ENCODE results near the gene RNASE8.

Gene RNASE8

DNA sequence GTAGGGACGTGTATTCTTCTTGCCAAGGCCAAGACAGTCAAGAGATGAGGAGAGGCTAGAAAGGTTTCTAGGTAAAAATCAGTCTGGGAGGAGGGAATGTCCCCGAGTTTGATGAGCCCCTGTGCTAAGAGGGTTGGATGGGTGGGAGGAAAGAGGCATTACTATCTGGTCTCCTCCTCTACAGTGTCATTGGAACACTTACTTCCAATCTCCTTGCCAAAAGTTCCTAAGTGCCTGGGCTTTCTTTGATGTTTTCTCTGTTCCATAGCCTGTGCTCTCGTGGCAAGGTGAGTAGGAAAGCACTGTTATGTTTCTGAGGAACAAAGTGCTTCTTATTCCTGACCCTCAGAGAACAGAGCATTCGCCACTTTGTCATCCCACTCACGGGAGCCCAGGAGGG lies 22.9 kb upstream of the RNASE8 start, which contains the start of gene RNASE13:
Gene RNASE13, minus strand, starts transcription at position 101 of the 400 bp plus-strand sequence. CDS start 519 bp downstream, outside the sequence.
- TF ChIP-seq, protein P1, sequence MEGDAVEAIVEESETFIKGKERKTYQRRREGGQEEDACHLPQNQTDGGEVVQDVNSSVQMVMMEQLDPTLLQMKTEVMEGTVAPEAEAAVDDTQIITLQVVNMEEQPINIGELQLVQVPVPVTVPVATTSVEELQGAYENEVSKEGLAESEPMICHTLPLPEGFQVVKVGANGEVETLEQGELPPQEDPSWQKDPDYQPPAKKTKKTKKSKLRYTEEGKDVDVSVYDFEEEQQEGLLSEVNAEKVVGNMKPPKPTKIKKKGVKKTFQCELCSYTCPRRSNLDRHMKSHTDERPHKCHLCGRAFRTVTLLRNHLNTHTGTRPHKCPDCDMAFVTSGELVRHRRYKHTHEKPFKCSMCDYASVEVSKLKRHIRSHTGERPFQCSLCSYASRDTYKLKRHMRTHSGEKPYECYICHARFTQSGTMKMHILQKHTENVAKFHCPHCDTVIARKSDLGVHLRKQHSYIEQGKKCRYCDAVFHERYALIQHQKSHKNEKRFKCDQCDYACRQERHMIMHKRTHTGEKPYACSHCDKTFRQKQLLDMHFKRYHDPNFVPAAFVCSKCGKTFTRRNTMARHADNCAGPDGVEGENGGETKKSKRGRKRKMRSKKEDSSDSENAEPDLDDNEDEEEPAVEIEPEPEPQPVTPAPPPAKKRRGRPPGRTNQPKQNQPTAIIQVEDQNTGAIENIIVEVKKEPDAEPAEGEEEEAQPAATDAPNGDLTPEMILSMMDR (IDR thresholded peaks at IDR 0.05) = no peak

DNA sequence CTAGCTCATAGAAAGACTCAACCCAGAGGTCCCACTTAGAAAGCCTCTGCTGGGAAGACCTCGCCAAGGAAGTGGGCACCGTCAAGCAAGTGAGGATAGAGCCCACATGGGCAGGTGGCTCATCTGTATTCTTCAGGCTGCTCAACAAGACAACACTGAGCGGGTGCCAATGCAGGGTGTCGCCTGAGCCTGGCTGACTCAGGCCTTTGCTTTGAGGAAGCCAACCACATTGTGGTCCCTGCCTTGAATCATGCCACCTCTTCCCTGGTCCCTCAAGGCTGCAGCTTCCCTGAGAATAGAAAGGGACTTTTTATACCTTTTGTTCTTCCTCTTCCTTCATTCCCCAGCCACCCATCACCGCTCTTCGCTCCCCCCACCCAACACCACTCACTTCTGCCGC lies 20.9 kb upstream of the RNASE8 start:
- TF ChIP-seq, protein P1 (IDR thresholded peaks at IDR 0.05) = no peak

DNA sequence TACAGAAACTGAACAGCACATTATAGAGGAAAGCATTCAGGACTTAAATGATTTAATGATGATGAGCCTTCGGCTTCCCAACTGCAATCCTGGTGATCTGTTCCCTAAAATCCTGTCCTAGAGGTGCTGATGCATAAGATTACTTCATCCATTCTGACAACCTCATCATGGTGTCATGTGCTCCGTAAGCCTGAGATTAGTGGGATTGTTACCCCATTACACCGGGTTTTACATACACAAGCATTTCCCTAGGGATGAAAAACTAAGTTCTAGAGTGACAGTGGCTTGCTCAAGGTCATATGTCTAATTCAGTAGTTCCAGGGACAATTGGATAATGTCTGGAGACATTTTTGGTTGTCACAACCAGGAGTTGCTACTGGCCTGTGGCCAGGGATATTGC lies 20.5 kb upstream of the RNASE8 start:
- TF ChIP-seq, protein P1 (IDR thresholded peaks at IDR 0.05) = no peak

DNA sequence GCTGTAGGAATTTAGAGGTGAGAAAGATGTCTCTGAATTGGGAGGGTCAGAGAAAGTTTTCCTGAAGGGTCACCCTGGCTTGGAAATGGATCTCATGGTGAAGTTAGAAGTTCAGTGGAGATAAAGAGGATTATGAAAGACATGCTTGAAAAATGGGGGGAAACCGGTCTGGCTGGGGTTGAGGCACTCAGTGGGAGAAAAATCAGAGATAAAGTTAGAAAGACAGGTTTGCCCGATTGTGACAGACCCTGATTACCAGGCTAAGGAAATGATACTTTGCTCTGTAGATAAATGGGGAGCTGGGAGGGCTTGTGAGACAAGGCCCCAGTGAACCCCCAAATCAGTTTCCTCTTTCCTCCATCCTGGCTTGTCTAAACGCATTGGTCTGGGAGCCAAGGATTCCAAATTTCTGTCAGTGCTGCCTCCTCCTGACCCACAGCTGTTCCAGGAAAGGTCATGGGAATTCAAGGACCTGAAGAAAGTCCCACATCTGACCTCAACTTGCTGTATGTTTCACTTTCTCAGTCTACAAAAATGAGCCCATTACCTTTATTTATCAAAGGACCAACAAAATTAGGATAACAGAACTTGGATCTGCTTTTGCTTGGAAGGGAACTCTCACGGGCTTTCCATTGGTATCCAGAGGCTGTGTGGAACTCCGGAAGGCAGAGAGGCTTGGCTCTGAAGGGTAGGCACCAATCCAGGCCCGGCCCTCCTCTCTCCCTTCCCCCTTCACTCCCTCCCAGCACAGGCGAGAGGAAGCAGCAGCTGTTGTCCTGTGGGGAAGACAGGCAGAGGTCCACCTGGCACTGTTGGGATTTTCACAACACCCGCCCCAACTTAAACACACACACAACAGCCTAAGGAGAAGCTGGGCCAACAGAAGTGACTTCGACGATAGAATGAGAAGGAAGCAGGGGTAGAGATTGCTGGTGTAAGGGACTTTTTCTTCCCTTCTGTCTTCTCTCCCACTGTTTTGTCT lies 18.9 kb upstream of the RNASE8 start:
- TF ChIP-seq, protein P1 (IDR thresholded peaks at IDR 0.05) = no peak

DNA sequence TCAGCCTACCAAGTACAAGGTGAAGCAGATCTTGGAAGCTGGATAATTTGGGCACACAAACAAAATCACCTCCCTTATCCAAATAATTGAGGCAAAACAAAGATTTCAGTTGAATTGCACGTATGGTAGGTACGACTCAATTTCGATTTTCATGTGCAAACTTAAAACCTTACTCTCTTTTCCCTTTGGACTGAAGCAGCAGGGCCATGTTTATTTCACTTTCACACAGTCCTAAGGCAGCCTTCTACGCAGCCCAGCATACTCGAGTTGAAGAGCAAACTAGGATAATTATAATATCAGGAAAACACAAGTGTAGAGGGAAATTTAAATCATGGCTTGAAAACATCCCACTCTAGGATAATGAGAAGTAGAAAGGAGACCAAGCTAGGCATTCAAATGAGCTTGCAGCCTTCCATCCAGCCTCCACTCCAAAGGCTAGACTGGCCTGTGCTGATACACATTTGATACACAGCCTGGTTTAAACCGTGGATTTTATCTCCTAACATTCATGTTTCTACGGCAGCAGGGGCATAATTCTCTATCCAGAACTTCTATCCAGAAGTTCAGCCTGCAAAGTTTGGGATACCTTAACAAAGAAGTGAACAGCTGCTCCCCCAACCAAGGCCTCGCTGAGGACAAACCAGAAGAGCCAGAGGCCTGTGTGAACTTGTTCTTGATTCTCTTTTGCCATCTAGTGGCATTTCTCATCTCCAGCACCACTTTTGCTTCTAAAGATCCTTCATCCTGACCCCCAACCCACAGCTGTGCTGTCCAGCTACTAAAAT lies 17.8 kb upstream of the RNASE8 start:
- TF ChIP-seq, protein P1 (IDR thresholded peaks at IDR 0.05) = peak; percentile 54

DNA sequence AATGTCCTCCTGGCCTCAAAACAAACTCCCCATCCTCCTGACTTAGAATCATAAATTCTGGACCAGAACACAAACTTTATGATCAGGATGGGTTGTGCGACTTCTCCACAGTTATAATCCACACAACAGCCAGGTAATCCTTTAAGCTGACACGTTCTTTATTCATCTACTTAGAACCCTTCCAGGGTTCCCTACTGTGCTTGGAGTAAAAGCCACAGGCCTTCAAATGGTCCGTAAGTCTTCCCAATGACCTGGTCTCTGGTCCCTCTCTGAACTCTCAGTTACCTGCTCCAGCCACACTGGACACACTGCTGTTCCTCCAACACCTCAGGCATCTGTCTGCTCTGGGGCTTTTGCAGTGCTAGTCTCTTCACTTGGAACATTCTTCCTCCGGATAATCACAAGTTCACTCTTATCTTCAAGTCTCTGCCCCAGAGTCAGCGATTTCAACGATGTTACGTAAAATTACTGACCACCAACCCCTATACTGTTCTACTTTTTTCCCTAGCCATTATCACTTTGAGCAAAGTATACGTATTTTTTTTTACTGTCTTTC lies 17.2 kb upstream of the RNASE8 start:
- TF ChIP-seq, protein P1 (IDR thresholded peaks at IDR 0.05) = no peak; the same call in 1 of the 2 replicates

Data from LNCAP (cell line).